HG02973 (cell line): ENCODE data around the gene ILK.
A peak's percentile ranks its signal among the peaks of the same experiment; 100 is the strongest.

ENCODE experiments used
- ATAC-seq: cut with Tn5 transposase; IDR thresholded peaks from one replicate; pipeline ENCODE4 v1.9.1; 2021; ENCODE audit warnings: moderate library complexity; ENCODE audit not compliant: unreplicated experiment

Gene ILK

DNA sequence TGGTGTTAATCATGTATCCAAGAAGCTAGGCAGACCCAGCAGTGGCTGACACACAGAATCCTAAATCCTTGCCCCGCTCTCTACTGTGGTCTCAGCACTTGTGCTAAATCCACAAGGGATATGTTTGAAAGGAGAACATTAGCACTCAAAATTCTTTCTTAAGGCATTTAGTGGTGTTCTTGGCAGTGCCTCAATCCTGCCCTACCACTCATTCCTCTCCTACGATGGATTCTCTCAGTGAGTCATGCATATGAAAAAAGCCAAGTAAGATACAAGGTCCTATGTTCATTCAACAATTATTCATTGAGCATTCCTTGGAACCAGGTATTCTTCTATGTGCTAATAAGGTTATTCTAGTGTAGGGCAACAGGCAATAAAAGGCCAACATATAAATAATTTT lies 31.4 kb upstream of the ILK start:
- ATAC-seq, result no peak

DNA sequence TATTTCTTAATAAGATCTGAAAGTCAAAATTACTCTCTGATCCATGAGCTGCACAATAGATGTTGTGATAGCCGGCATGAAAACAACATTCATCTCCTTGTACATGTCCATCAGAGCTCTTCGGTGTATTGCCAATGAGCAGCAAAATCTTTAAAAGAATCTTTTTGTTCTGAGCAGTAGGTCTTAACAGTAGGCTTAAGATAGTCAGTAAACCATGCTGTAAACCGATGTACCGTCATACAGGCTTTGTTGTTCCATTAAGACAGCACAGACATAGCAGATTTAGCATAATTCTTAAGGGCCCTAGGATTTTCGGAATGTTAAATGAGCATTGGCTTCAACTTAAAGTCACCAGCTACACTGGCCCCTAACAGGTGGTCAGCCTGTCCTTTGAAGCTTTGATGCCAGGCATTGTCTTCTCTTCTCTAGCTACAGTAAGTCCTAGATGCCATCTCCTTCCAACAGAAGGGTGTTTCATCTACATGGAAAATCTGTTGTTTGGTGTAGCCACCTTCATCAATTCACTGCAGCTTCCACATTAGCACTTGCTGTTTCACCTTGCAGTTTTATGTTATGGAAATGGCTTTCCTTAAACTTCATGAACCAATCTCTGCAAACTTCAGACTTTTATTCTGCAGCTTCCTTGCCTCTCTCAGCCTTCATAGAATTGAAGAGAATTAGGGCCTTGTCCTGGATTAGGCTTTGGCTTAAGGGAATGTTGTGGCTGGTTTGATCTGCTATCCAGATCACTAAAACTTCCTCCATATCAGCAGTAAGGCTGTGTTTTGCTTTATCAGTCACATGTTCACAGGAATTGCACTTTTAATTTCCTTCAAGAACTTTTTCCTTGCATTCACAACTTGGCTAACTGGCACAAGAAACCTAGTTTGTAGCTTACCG lies 28.5 kb upstream of the ILK start:
- no peak for ATAC-seq

DNA sequence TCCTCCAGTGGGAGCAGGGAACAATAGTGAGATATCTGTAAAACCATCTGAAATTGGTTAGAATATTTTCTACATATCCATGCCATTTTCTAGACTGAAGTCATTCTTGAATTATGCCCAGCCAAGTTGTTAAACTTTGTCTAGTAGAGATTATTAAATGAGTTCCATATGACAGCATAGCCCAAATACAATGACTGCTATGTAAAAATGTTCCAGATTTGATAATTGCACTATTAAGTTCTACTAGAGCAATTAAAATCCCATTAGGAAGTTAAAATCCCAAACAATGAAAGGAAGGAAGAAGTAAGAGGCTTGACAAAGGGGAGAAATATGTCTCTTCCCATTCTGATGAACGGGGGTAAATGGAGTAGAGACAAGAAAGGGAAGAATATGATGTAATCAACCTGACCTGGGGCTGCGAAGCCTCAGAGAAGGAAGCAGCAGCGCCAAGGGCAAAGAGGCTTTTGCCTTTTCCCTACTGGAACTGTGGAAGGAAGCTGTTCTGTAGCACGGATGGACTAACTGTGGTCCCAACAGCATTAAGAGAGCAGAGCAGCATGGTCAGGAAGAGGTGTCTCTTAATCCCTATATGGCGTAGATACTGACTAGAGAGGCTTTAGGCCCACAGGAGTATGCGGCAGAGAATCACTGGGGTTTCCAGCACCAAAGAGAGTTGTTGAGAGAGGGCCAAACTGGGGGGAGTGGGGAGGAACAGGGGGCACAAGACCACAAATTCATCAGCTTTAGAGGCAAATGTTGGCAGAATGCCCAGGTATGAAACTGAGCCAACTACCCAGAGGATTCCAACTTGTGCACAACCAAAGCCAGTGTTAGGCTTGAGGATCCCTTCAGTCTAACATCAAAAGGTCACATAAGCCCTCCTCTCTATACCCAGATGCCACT lies 26.9 kb upstream of the ILK start:
- no peak for ATAC-seq

DNA sequence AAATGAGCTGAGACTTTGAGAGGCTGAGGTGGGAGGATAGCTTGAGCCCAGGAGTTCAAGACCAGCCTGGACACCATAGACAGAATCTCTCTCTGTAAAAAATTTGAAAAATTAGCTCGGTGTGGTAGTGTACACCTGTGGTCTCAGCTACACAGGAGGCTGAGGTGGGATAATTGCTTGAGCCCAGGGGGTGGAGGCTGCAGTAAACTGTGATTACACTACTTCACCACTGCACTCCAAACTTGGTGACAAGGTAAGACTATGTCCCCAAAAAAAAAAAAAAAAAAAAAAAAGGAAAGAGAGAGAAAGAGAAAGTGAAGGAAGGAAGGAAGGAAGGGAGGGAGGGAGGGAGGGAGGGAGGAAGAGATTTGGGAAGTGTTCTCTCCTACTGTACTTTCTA lies 25.4 kb upstream of the ILK start:
- no peak for ATAC-seq

DNA sequence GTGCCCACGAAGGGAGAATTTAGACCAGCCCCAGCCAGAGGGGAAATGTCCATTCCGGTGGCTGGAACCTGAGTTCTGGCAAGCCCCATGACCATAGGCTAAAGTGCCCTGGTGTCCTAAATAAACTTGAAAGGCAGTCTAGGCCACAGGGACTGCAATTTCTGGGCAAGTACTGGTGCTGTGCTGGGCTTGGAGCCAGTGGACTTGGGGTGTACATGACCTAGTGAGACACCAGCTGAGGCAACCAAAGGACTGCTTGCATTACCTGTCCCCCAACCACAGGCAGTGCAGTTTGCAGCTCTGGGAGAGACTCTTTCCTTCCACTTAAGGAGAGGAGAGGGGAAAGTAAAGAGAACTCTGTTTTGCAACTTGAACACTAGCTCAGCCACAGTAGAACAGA lies 23.9 kb upstream of the ILK start:
- ATAC-seq, result no peak

DNA sequence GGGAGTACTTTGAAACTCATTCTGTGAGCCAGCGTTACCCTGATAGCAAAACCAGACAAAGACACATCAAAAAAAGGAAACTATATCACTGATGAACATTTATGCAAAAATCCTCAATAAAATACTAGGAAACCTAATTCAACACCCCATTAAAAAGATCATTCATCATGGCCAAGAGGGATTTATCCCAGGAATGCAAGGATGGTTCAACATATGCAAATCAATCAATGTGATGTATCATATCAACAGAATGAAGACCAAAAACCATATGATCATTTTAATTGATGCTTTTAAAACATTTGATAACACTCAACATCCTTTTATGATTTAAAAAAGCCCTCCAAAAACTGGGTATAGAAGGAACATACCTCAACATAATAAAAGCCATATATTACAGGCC lies 20.0 kb upstream of the ILK start:
- ATAC-seq, result no peak

DNA sequence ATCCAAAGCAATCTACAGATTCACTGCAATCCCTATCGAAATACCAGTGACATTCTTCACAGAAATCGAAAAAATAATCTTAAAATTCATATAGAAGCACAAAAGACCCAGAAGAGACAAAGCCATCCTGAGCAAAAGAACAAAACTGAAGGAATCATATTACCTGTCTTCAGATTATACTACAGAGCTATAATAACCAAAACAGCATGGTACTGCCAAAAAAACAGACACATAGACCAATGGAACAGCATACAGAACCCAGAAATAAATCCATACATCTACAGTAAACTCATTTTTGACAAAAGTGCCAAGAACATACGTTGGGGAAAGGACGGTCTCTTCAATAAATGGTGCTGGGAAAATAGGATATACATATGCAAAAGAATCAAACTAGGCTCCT lies 19.0 kb upstream of the ILK start:
- ATAC-seq, result no peak

DNA sequence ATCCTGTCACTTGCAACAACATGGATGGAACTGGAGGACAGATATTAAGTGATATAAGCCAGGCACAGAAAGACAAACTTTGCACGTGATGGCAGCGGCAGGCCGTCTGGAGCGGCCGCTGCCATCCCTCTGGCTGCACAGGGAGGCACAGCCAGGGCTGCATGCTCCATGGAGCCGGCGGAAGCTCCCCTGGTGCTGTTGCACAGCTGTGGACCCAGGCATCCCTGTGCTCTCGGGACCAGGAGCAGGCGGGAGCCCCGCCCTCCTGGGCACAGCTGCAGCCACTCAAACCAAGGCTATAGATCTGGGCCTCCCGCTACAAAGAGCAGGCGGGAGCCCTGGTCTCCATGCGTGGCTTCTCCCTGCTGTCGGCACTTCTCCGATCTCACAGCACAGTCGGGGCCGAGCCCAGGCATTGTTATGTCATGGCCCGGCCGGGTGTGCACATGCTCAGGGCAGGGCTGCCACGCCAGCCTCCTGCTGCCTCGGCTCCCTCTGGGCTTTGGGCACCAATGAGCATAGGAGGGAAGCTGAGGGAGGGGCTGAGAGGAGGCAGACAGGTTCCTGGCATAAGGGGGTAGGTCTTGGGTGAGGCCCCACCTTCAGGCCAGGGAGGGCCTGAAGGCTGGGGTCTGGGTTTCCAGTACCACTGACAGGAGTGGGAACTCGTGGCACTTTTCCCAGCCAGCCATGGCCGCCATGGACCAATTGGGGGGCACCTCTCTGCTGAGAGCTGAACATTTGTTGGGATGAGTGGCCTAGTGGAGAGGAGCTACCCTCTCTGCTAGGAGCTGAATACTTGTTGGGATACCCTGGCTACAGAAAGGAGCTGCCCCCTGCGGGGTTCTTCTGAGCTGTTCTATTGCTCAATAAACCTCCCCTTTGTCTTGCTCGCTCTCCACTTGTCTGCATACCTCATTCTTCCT lies 16.9 kb upstream of the ILK start:
- ATAC-seq, result no peak

DNA sequence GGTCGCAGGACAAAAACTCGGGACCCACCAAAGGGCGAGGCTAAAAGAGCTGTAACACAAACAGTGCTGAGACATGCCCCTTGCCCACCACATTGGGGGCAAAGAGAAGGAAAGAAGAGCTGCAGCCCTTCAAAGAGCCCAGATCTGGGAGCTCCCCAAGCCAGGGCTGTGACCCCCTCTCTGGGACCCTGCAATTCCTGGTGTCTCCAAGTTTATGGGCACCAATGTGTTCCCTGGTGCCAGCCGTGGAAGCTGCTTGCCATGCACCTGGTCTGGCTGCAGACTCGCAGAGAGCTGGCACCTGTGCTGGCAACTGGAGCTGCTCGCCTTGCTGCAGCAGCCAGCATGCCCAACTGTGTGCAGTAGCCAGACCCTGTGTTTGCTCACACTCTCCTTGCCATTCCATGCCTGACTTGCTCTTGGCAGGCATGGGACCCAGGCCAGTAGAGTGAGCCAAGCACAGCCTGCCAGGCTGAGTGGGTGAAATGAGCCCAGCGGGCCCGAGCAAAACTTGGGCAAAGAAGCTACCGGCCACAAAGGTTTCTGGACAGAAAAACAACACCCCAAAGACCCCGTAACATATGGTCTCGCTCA lies 16.1 kb upstream of the ILK start:
- no peak for ATAC-seq

DNA sequence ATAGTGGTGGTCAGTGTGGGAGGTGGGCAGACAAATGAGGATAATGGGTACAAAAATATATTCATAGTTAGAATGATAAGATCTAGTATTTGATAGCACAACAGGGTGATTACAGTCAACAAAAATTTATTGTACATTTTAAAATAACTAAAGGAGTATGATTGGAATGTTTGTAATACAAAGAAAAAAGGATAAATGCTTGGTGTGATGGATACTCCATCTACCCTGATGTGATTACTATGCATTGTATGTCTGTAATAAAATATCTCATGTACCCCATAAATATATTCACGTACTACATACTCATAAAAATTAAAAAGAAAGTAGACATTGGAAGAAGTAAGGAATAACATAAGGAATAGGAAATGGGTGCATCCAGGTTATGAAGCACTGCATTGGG lies 15.6 kb upstream of the ILK start:
- ATAC-seq, result no peak

DNA sequence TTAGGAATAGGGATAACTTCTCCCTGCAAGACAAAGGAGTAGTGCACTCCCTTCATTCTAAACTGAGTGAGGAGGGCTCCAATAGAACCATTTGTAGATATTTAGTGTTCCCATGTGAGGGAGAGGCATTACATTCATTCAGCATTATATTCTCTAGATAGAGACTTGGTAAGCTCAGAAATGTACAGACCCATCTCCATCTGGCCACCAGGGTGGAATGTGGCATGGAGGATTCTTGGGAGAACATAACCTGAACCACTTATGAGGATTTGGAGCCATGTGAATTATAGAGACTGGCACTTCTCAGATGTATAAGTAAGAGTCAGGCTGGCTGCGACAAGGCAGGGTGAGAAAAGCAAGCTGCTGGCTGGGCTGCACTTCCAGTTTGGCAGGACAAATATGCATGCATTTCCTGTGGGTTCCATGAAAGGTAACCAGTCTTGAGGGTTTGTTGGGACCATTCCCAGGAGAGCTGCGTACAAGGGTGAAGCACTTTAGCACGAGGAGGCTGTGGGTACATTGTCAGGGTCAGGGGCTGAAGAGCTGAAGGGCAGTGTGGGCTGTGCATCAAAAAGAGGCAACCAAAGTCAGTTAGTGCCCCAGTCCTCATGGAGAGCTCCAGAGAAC lies 9.3 kb upstream of the ILK start:
- no peak for ATAC-seq

DNA sequence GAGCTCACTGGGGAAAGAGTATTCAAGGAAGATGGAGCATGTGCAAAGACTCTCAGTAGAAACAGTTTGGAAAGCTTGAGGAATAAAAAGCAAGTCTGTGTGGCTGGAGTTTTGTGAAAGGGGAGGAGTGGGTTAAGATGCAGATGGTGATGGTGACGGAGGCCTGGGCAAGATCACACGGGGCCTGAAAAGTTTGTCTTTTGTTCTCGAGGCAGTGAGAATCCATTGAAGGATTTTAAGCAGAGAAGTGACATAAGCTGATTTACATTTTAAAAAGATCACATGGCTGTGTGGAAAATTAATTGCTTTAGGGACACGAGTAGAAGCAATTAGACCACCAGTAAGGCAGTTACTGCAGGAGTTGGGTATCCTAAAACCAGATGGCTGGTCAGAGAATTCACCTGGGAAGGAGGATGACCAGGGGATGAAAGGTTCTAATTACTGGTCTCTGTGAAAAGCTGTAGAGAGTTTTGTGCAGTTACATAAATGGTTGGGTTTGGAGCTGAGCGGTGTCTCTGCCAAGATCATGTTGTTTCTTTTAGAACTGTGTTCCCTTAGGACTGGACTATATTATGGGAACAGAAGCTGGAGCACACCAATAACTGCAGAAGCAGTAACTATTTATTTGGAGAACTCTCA lies 7.2 kb upstream of the ILK start:
- ATAC-seq, result no peak

DNA sequence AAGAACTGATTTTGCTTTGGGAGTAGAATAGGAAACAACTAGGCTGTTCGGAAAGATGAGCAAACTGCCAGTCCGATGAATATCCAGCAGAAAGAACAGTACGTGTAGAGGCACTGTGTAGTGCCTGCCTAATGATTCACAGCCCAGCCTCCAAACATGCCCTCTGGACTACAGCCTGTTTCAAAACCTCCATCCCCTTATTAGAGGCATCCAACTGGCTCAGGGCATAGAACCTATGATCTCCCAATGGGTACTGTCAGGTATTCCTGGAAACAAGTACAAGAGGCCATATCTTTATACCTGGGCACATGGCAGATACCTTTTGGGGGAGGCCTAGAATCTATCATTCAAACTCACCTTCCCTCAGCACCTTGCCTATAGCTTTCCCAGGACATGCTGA lies 5.0 kb upstream of the ILK start:
- no peak for ATAC-seq

DNA sequence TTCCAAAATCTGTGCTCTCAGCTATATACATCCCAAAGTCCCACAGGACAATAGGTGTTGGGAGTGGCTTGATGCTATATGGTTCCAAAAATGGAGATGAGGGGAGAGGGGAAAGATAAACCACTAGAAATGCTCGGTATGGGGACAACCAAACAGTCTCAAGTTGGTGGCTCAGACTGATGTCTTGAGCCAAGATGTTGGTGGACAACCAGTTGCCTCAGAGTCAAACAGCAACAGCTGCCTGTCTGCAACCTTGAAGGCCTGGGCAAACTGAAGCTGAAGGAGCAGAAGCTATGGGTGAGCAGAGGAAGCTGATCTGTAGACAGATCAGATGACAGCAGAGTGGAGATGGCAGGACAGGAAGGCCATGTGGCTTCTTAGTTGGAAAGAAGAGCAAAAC lies 4.1 kb upstream of the ILK start:
- no peak for ATAC-seq

DNA sequence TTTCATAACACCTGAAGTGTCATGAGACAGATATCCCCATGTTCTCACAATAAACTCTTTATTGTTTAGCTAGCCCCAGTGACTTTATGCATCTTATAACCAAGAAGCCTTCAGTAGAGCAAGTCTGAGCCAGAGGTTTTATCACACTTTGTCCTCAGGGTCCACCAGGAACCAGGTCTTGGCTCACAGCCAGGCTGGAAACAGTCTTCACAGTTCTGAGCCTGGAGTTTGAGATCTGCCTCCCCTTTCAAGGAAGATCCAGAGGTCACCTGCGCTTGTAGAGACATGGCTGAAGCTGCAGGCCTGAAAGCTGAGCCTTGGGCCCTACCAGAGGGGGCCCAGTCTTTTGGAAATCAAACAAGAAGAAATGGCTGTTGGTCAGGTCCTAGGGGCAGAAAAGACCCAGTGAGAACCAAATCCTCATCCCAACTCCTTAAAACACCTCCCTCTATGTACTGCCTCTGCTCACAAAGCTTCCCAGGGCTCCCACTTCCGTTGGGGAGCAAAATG lies 3.6 kb upstream of the ILK start:
- ATAC-seq, result no peak

DNA sequence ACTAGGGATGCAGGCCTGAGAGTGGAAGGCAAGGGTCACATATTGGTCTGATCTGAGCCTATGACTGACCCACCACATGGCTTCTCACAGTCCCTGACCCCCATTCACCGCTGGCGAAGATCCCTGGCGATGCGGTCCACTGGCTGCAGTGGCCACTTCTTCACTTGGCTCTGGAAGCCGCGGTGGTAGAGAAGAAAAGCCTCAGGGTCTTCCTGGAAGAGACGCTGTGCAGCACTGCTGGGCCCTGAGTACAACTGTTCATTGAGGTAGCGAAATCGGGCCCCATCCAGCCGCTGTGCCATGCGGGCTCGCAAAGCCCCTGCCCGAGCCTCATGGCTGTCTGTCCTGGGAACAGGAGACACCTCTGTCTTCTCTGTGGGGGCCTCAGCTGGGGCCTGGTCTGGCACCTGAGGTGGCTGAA lies 2.5 kb upstream of the ILK start:
- no peak for ATAC-seq

DNA sequence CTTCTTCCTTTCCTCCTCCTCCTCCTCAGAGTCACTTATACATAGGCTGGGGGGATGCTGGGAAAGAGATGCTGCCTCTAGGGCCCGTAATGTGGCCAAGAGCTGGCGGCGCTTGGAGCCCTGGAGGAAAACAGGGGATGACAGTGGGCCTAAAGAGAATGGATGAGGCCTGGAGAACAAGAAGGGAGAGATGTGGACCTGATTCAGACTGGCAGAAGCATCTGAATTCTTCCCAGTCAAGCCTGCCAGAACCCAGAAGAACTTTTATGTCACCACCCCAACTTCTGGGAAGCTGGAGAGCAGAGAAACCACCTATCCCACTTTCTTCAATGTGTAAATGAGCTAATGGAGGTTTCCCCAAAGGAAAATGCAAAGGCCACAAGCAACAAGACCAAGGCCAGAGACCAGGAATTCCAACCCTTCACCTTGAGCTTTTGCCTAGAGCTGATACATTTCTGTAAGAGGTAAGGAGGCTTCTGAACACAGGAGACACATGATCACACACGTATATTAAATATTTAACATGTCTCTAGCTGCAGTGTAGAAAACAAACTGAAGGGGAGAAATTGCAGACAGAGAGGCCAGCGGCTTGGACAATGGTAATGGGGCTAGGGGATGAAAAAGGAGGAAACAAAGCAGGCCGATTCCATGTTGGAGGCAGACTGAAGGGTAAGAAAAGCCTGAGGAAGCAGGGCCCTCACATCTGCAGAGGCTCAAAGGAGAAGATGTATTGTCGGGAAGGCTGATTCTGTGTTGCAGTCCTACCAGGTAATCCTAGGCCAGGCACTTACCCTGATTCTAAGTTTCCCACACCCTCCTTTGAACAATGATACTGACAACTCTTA lies 1.3 kb upstream of the ILK start:
- no peak for ATAC-seq

DNA sequence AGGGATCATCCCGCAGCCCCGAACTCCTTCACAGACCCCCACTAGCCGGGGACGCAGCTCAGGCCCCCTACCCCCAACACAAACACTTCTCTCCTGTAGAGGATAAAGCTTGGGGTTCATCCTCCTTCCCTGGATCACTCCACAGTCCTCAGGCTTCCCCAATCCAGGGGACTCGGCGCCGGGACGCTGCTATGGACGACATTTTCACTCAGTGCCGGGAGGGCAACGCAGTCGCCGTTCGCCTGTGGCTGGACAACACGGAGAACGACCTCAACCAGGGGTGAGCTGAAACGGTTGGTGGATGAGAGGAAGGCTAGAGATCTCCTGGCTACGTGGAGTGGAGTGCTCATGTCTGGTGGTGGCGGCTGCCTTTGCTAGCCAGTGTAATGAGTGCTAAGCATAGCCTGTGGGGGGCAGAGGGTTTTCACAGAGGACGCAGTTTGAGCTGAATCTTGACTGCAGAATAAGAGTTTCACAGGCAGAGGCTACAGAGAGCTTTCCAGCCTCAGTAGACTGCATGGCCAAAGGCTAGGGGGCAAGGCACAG lies 580 bp downstream of the ILK start:
- peak; percentile 33 for ATAC-seq
